Measurements from ENCODE around the gene BCR. TPM values are rescaled to one million over a fixed set of nuclear protein-coding genes. Genes with fewer than 3 reads are reported as not detected.

Gene BCR
- total and polyA plus RNA-seq, 9 donors = 7.1 to 44.6 (median 35.6) TPM

- no peak overlapping the region for H3K4me3 ChIP-seq
- peaks cover 3% of the 10 kb centered on the region for H3K4me1 ChIP-seq (ENCODE audit: insufficient read depth)
- H3K9me3 ChIP-seq = no peaks in the 10 kb centered on the region
- DNase-seq = no peak
- H3K36me3 ChIP-seq = no peaks in the 10 kb centered on the region
- intact Hi-C loops (cut with DNase I) = no loop called here
- no peaks in the 10 kb centered on the region for H3K27me3 ChIP-seq
- WGBS, 3 donors = 80 to 85% (median 82%) methylated on average over 14 of the region's 14 CpGs
- no peak for TF ChIP-seq CTCF (IDR thresholded peaks at IDR 0.05)
- no peak for TF ChIP-seq POLR2A (IDR thresholded peaks at IDR 0.05)
- no peak for TF ChIP-seq EP300 (IDR thresholded peaks at IDR 0.05)
- no peak overlapping the region for H3K27ac ChIP-seq
Observed at GRCh38 chr22:23158516-23159290, 21.6 kb upstream of the BCR start.

DNA sequence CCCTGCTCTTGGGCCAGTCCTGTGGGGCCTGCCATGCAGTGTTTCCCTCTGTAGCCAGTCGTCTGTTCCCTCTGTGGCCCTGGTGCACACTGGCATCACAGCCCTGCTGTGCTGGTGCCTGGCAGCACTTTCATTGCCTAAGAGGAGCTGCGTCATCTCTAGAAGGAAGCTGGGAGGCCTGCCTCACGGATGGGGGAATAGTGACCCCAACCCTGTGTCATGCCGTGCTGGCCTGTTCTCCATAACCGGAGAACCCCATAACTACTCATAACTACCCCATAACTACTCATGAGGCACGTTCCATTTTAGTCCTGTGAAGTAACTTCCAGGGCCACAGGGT is 21.0 kb upstream of the BCR start:
- Histone ChIP-seq H3K27ac (no peak overlapping the region), H3K9me3 (no peaks in the 10 kb centered on the region), H3K36me3 (no peaks in the 10 kb centered on the region), H3K4me3 (no peak overlapping the region), H3K4me1 (ENCODE audit: insufficient read depth) (peaks cover 9% of the 10 kb centered on the region), H3K27me3 (no peaks in the 10 kb centered on the region)
- TF ChIP-seq CTCF (IDR thresholded peaks at IDR 0.05) (no peak), POLR2A (IDR thresholded peaks at IDR 0.05) (no peak), EP300 (IDR thresholded peaks at IDR 0.05) (no peak)
- no peak for DNase-seq
- intact Hi-C loops (cut with DNase I) = no loop called here
- 87 to 95% (median 90%) methylated on average over 6 of the region's 6 CpGs for WGBS, 3 donors

DNA sequence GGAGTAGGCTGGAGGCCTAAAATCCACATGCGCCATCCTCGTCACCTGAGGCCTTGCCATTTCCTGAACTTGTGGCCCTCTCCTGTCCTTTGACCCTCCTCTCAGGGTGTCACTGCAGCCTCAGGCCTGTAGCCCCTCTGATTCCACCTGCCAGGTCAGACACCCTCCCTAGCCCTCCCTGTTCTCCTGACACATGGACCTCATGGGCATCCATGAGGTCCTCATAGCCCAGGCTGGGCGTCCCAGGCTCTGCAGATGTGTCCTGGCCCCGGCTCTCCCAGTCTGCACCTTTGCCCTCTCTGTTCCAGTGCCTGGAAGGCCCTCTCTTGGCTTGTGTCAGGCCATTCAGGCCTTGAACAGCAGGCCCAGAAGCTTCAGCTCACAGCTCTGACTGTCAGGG is 19.3 kb upstream of the BCR start:
- no peak for DNase-seq
- no peak overlapping the region for H3K4me3 ChIP-seq
- H3K27ac ChIP-seq = no peak overlapping the region
- TF ChIP-seq CTCF (IDR thresholded peaks at IDR 0.05) (no peak), EP300 (IDR thresholded peaks at IDR 0.05) (no peak), POLR2A (IDR thresholded peaks at IDR 0.05) (no peak)
- no peaks in the 10 kb centered on the region for H3K27me3 ChIP-seq
- H3K9me3 ChIP-seq = no peaks in the 10 kb centered on the region
- WGBS, 3 donors = 89 to 98% (median 90%) methylated on average over 4 of the region's 4 CpGs
- intact Hi-C loops (cut with DNase I) = no loop called here
- H3K36me3 ChIP-seq = no peaks in the 10 kb centered on the region
- peaks cover 9% of the 10 kb centered on the region for H3K4me1 ChIP-seq (ENCODE audit: insufficient read depth)

- Histone ChIP-seq H3K4me3 (no peak overlapping the region), H3K4me1 (ENCODE audit: insufficient read depth) (peaks cover 9% of the 10 kb centered on the region), H3K36me3 (no peaks in the 10 kb centered on the region), H3K27ac (no peak overlapping the region), H3K9me3 (no peaks in the 10 kb centered on the region), H3K27me3 (no peaks in the 10 kb centered on the region)
- TF ChIP-seq POLR2A (IDR thresholded peaks at IDR 0.05) (no peak), CTCF (IDR thresholded peaks at IDR 0.05) (no peak)
- intact Hi-C loops (cut with DNase I) = no loop called here
- 76 to 87% (median 80%) methylated on average over 13 of the region's 13 CpGs for WGBS, 3 donors
- DNase-seq = no peak
Observed at GRCh38 chr22:23161574-23161973, 18.7 kb upstream of the BCR start.
